WTC11 (cell line): ENCODE measurements around the gene RSBN1L. TPM values are rescaled to one million over a fixed set of nuclear protein-coding genes. Genes with fewer than 3 reads are reported as not detected.

Source experiments
- ATAC-seq: fragments of 200-7000 bp; cut with Tn5 transposase; 2 replicates; pipeline ENCODE4 v1.10.0; 2021; ENCODE audit warnings: mild to moderate bottlenecking, moderate library complexity
- CTCF ChIA-PET: fragments of 300-600 bp; sonication (Branson Sonifier 250); formaldehyde crosslinking; loops from one replicate; lab custom pipeline; 2021; ENCODE audit warnings: antibody characterized with exemption; lab: Charles Lee
- POLR2A ChIA-PET: fragments of 350-600 bp; sonication (Branson Sonifier 250); formaldehyde crosslinking; loops from one replicate; lab custom pipeline; 2021; ENCODE audit warnings: antibody characterized with exemption; lab: Charles Lee
- DNase-seq: peaks from one replicate; pipeline ENCODE4 v3.0.0; 2021; ENCODE audit warnings: low spot score
- H3K27ac Mint-ChIP-seq: 2 replicates; pipeline ENCODE4 v1.8.0; 2021; ENCODE audit warnings: mixed read lengths
- H3K27me3 Mint-ChIP-seq: 2 replicates; pipeline ENCODE4 v1.8.0; 2021; ENCODE audit warnings: low read depth, mild to moderate bottlenecking, moderate library complexity, mixed read lengths
- H3K36me3 Mint-ChIP-seq: 2 replicates; pipeline ENCODE4 v1.8.0; 2021; ENCODE audit warnings: mixed read lengths
- H3K4me1 Mint-ChIP-seq: 2 replicates; pipeline ENCODE4 v1.8.0; 2022; ENCODE audit warnings: mixed read lengths
- H3K4me3 Mint-ChIP-seq: 2 replicates; pipeline ENCODE4 v1.8.0; 2021; ENCODE audit warnings: mild to moderate bottlenecking, moderate library complexity, mixed read lengths
- H3K9me3 Mint-ChIP-seq: 2 replicates; pipeline ENCODE4 v1.8.0; 2021; ENCODE audit warnings: mixed read lengths
- AR ChIP-seq: fragments of 250-450 bp; sonication (Bioruptor Pico); IDR thresholded peaks from 2 replicates; pipeline ENCODE4 v1.9.0; 2021; ENCODE audit warnings: mild to moderate bottlenecking
- CBFB ChIP-seq: sonication (generic); formaldehyde crosslinking; IDR thresholded peaks from 2 replicates; pipeline ENCODE4 v1.8.1; 2022; ENCODE audit warnings: mild to moderate bottlenecking, low read depth, missing genetic modification reagents
- CTCF ChIP-seq: fragments of 200-600 bp; IDR thresholded peaks from 2 replicates; pipeline ENCODE4 v1.8.0; 2022; ENCODE audit warnings: antibody characterized with exemption
- ETV6 ChIP-seq: sonication (generic); formaldehyde crosslinking; IDR thresholded peaks from 2 replicates; pipeline ENCODE4 v1.8.1; 2022; ENCODE audit warnings: mild to moderate bottlenecking, missing genetic modification reagents
- GRHL2 ChIP-seq: fragments of 250-450 bp; sonication (Bioruptor Pico); IDR thresholded peaks from 2 replicates; pipeline ENCODE4 v1.8.0; 2022; ENCODE audit warnings: mild to moderate bottlenecking, moderate library complexity; ENCODE audit not compliant: insufficient replicate concordance, severe bottlenecking
- PRDM15 ChIP-seq: sonication (generic); formaldehyde crosslinking; IDR thresholded peaks from 2 replicates; pipeline ENCODE4 v1.8.0; 2022; ENCODE audit warnings: missing genetic modification reagents
- SMAD4 ChIP-seq: sonication (generic); formaldehyde crosslinking; IDR thresholded peaks from 2 replicates; pipeline ENCODE4 v1.8.0; 2022; ENCODE audit warnings: mild to moderate bottlenecking, missing genetic modification reagents
- ZNF281 ChIP-seq: sonication (generic); formaldehyde crosslinking; IDR thresholded peaks from 2 replicates; pipeline ENCODE4 v1.8.0; 2023; ENCODE audit warnings: mild to moderate bottlenecking, missing genetic modification reagents
- ZNF532 ChIP-seq: fragments of 250-450 bp; sonication (Bioruptor Pico); IDR thresholded peaks from 2 replicates; pipeline ENCODE4 v1.9.0; 2021; ENCODE audit warnings: mild to moderate bottlenecking, borderline replicate concordance
- ZSCAN18 ChIP-seq: fragments of 250-450 bp; sonication (Bioruptor Pico); IDR thresholded peaks from 2 replicates; pipeline ENCODE4 v2.1.2; 2022; ENCODE audit warnings: mild to moderate bottlenecking, moderate library complexity
- total RNA-seq: library from RNA; stranded (reverse); gene quantifications from 3 replicates; pipeline ENCODE4 v1.2.3, GENCODE V29; 2021

RSBN1L gene
- total RNA-seq, 1 experiment from 2014 or later, result 16.8 TPM

- DNase-seq (no peak), ATAC-seq (no peak)
- Mint-ChIP-seq H3K27ac (no peak overlapping the region), H3K4me1 (0 out of 2 replicates have a peak, but pooled peaks cover 4% of the 10 kb centered on the region), H3K27me3 (no peaks in the 10 kb centered on the region), H3K36me3 (peaks cover 27% of the 10 kb centered on the region), H3K9me3 (peaks cover 48% of the 10 kb centered on the region), H3K4me3 (no peak overlapping the region)
- CTCF ChIA-PET, result no interaction called here
- TF ChIP-seq ZNF281 (no peak), GRHL2 (CRISPR knock-in tag) (no peak), CTCF (no peak), SMAD4 (CRISPR knock-in tag) (no peak), ZNF532 (no peak), ETV6 (CRISPR knock-in tag) (no peak), PRDM15 (CRISPR knock-in tag) (no peak), AR (CRISPR knock-in tag) (no peak), CBFB (no peak), ZSCAN18 (CRISPR knock-in tag) (no peak)
- POLR2A ChIA-PET, result no interaction called here
Observed at GRCh38 chr7:77824636-77825035, 128.4 kb downstream of the RSBN1L start.
